Colonic mucosa (tissue), 4 donors: ENCODE results near the gene MAGI3. TPM values are rescaled to one million over a fixed set of nuclear protein-coding genes. Genes with fewer than 3 reads are reported as not detected.

Source experiments
- DNase-seq: peaks from one replicate; pipeline ENCODE4 v3.0.0-alpha.2; 2020
- H3K27ac ChIP-seq: fragments of 200-600 bp; one replicate; pipeline ENCODE4 v1.8.0; 2021
- H3K27me3 ChIP-seq: fragments of 200-600 bp; one replicate; pipeline ENCODE4 v1.8.0; 2021
- H3K36me3 ChIP-seq: fragments of 200-600 bp; one replicate; pipeline ENCODE4 v1.8.0; 2021
- H3K4me1 ChIP-seq: fragments of 200-600 bp; one replicate; pipeline ENCODE4 v1.8.0; 2021; ENCODE audit warnings: mild to moderate bottlenecking
- H3K4me3 ChIP-seq: fragments of 200-600 bp; one replicate; pipeline ENCODE4 v1.8.0; 2021
- H3K9ac ChIP-seq, 2 donors: one replicate each; pipeline ENCODE4 v1.7.0; 2013; ENCODE audit warnings: control low read depth in 2 of 2, low read depth in 2 of 2, low read length in 2 of 2
- H3K9me3 ChIP-seq: fragments of 200-600 bp; one replicate; pipeline ENCODE4 v1.8.0; 2021
- CTCF ChIP-seq: fragments of 200-600 bp; IDR thresholded peaks from one replicate; pipeline ENCODE4 v1.8.0; 2022; ENCODE audit warnings: antibody characterized with exemption, mild to moderate bottlenecking
- intact Hi-C: fragments of 100-400 bp; cut with DNase I; formaldehyde crosslinking; loops from one replicate; pipeline ENCODE4 v1.14.1; 2022
- total RNA-seq, 2 donors: library from RNA; stranded (reverse); fragmentation: NEBNext Ultra II Directional in 1 of 2; extraction: Animal tissue kit (Norgen Biotek cat#: 25700) in 1 of 2; gene quantifications; one replicate each; pipeline ENCODE4 v1.2.1, GENCODE V29; 2021
- donor health status: healthy.
- donor health status: DM: no; HTN: no; CAD: no.
- donor health status: DM: no; HTN: no; CAD: no.

Gene MAGI3
- total RNA-seq, 2 donors from 2014 or later, result 38.2 to 46.5 TPM

GRCh38 chr1:113511269-113511668 is 121.0 kb downstream of the MAGI3 start:
- H3K4me3 ChIP-seq, result no peak overlapping the region
- no peaks in the 10 kb centered on the region for H3K9me3 ChIP-seq
- no peak overlapping the region for H3K27ac ChIP-seq
- no peak for DNase-seq
- H3K36me3 ChIP-seq, result no peaks in the 10 kb centered on the region
- no peaks in the 10 kb centered on the region for H3K4me1 ChIP-seq
- no peaks in the 10 kb centered on the region for H3K27me3 ChIP-seq
- intact Hi-C loops, result no loop called here
- no peak for TF ChIP-seq CTCF
- no peak overlapping the region for H3K9ac ChIP-seq

GRCh38 chr1:113515498-113515897 is 125.2 kb downstream of the MAGI3 start:
- intact Hi-C loops, result no loop called here
- H3K36me3 ChIP-seq, result no peaks in the 10 kb centered on the region

GRCh38 chr1:113517346-113517745 is 127.0 kb downstream of the MAGI3 start:
- no peak overlapping the region for H3K9ac ChIP-seq
- H3K27me3 ChIP-seq, result no peaks in the 10 kb centered on the region
- no peaks in the 10 kb centered on the region for H3K9me3 ChIP-seq
- no peak overlapping the region for H3K27ac ChIP-seq
- TF ChIP-seq CTCF, result no peak
- no peaks in the 10 kb centered on the region for H3K36me3 ChIP-seq
- H3K4me1 ChIP-seq, result no peaks in the 10 kb centered on the region
- no peak for DNase-seq
- intact Hi-C loops, result no loop called here
- no peak overlapping the region for H3K4me3 ChIP-seq

More at GRCh38 chr1:113515498-113515897, 125.2 kb downstream of the MAGI3 start:
- no peak for DNase-seq
- no peaks in the 10 kb centered on the region for H3K4me1 ChIP-seq
- H3K9me3 ChIP-seq, result no peaks in the 10 kb centered on the region
- no peak overlapping the region for H3K27ac ChIP-seq
- no peak for TF ChIP-seq CTCF
- H3K4me3 ChIP-seq, result no peak overlapping the region
- no peaks in the 10 kb centered on the region for H3K27me3 ChIP-seq
- H3K9ac ChIP-seq, result no peak overlapping the region

- Histone ChIP-seq H3K27ac (no peak overlapping the region), H3K9me3 (no peaks in the 10 kb centered on the region), H3K36me3 (no peaks in the 10 kb centered on the region), H3K4me3 (no peak overlapping the region), H3K27me3 (no peaks in the 10 kb centered on the region), H3K4me1 (no peaks in the 10 kb centered on the region), H3K9ac (no peak overlapping the region)
- no peak for TF ChIP-seq CTCF
- DNase-seq, result no peak
- intact Hi-C loops, result no loop called here
These were observed 127.7 kb downstream of the MAGI3 start for GRCh38 chr1:113517983-113518382.

- no peak overlapping the region for H3K9ac ChIP-seq
- no peak for DNase-seq
- no peaks in the 10 kb centered on the region for H3K27me3 ChIP-seq
- H3K36me3 ChIP-seq, result no peaks in the 10 kb centered on the region
- H3K27ac ChIP-seq, result no peak overlapping the region
- H3K4me3 ChIP-seq, result no peak overlapping the region
- intact Hi-C loops, result no loop called here
- no peak for TF ChIP-seq CTCF
- no peaks in the 10 kb centered on the region for H3K4me1 ChIP-seq
- no peaks in the 10 kb centered on the region for H3K9me3 ChIP-seq
These were observed 129.2 kb downstream of the MAGI3 start for GRCh38 chr1:113519556-113519955.

- Histone ChIP-seq H3K27ac (no peak overlapping the region), H3K36me3 (no peaks in the 10 kb centered on the region), H3K9ac (no peak overlapping the region), H3K27me3 (no peaks in the 10 kb centered on the region), H3K4me1 (no peaks in the 10 kb centered on the region), H3K4me3 (no peak overlapping the region), H3K9me3 (no peaks in the 10 kb centered on the region)
- DNase-seq, result no peak
- intact Hi-C loops, result no loop called here
- TF ChIP-seq CTCF, result no peak
These were observed 139.7 kb downstream of the MAGI3 start for GRCh38 chr1:113530021-113530420.
